Colonic mucosa (tissue), 4 donors: ENCODE measurements around the gene PNLDC1. TPM values are rescaled to one million over a fixed set of nuclear protein-coding genes. Genes with fewer than 3 reads are reported as not detected.

Experiments
- DNase-seq: peaks from one replicate; pipeline ENCODE4 v3.0.0-alpha.2; 2020
- H3K27ac ChIP-seq: fragments of 200-600 bp; one replicate; pipeline ENCODE4 v1.8.0; 2021
- H3K27me3 ChIP-seq: fragments of 200-600 bp; one replicate; pipeline ENCODE4 v1.8.0; 2021
- H3K36me3 ChIP-seq: fragments of 200-600 bp; one replicate; pipeline ENCODE4 v1.8.0; 2021
- H3K4me1 ChIP-seq: fragments of 200-600 bp; one replicate; pipeline ENCODE4 v1.8.0; 2021; ENCODE audit warnings: mild to moderate bottlenecking
- H3K4me3 ChIP-seq: fragments of 200-600 bp; one replicate; pipeline ENCODE4 v1.8.0; 2021
- H3K9ac ChIP-seq, 2 donors: one replicate each; pipeline ENCODE4 v1.7.0; 2013; ENCODE audit warnings: control low read depth in 2 of 2, low read depth in 2 of 2, low read length in 2 of 2
- H3K9me3 ChIP-seq: fragments of 200-600 bp; one replicate; pipeline ENCODE4 v1.8.0; 2021
- CTCF ChIP-seq: fragments of 200-600 bp; IDR thresholded peaks from one replicate; pipeline ENCODE4 v1.8.0; 2022; ENCODE audit warnings: antibody characterized with exemption, mild to moderate bottlenecking
- intact Hi-C: fragments of 100-400 bp; cut with DNase I; formaldehyde crosslinking; loops from one replicate; pipeline ENCODE4 v1.14.1; 2022
- total RNA-seq, 2 donors: library from RNA; stranded (reverse); fragmentation: NEBNext Ultra II Directional in 1 of 2; extraction: Animal tissue kit (Norgen Biotek cat#: 25700) in 1 of 2; gene quantifications; one replicate each; pipeline ENCODE4 v1.2.1, GENCODE V29; 2021
- donor health status: healthy.
- donor health status: DM: no; HTN: no; CAD: no.
- donor health status: DM: no; HTN: no; CAD: no.

PNLDC1 gene
- total RNA-seq, 2 donors from 2014 or later = 0.72 TPM; not detected in 1

- no peak for TF ChIP-seq CTCF
- Histone ChIP-seq H3K4me3 (no peak overlapping the region), H3K36me3 (no peaks in the 10 kb centered on the region), H3K9ac (no peak overlapping the region), H3K27ac (no peak overlapping the region), H3K9me3 (no peaks in the 10 kb centered on the region), H3K27me3 (no peaks in the 10 kb centered on the region), H3K4me1 (no peaks in the 10 kb centered on the region)
- DNase-seq = no peak
- intact Hi-C loops = no loop called here
These were observed 25.9 kb downstream of the PNLDC1 start for GRCh38 chr6:159826004-159826403.

GRCh38 chr6:159826968-159827647 is 27.0 kb downstream of the PNLDC1 start:
- H3K4me3 ChIP-seq = no peak overlapping the region
- no peak for TF ChIP-seq CTCF
- intact Hi-C loops = no loop called here
- H3K27me3 ChIP-seq = no peaks in the 10 kb centered on the region
- H3K27ac ChIP-seq = no peak overlapping the region
- no peak overlapping the region for H3K9ac ChIP-seq
- no peaks in the 10 kb centered on the region for H3K4me1 ChIP-seq
- no peaks in the 10 kb centered on the region for H3K9me3 ChIP-seq
- DNase-seq = no peak
- no peaks in the 10 kb centered on the region for H3K36me3 ChIP-seq

- intact Hi-C loops = no loop called here
- TF ChIP-seq CTCF = no peak
These were observed 28.0 kb downstream of the PNLDC1 start for GRCh38 chr6:159828074-159828473.

GRCh38 chr6:159829526-159829925 is 29.4 kb downstream of the PNLDC1 start:
- no peaks in the 10 kb centered on the region for H3K36me3 ChIP-seq
- TF ChIP-seq CTCF = no peak
- H3K4me3 ChIP-seq = no peak overlapping the region
- H3K9ac ChIP-seq = no peak overlapping the region
- DNase-seq = no peak
- H3K4me1 ChIP-seq = no peaks in the 10 kb centered on the region
- H3K9me3 ChIP-seq = no peaks in the 10 kb centered on the region
- H3K27ac ChIP-seq = no peak overlapping the region
- H3K27me3 ChIP-seq = no peaks in the 10 kb centered on the region
- intact Hi-C loops = no loop called here

More at GRCh38 chr6:159828074-159828473, 28.0 kb downstream of the PNLDC1 start:
- Histone ChIP-seq H3K9ac (no peak overlapping the region), H3K27me3 (no peaks in the 10 kb centered on the region), H3K4me3 (no peak overlapping the region), H3K36me3 (no peaks in the 10 kb centered on the region), H3K4me1 (no peaks in the 10 kb centered on the region), H3K9me3 (no peaks in the 10 kb centered on the region), H3K27ac (no peak overlapping the region)
- DNase-seq = no peak

- intact Hi-C loops = no loop called here
- Histone ChIP-seq H3K4me1 (no peaks in the 10 kb centered on the region), H3K9me3 (no peaks in the 10 kb centered on the region), H3K9ac (no peak overlapping the region), H3K27ac (no peak overlapping the region), H3K27me3 (no peaks in the 10 kb centered on the region), H3K4me3 (no peak overlapping the region), H3K36me3 (no peaks in the 10 kb centered on the region)
- no peak for TF ChIP-seq CTCF
- DNase-seq = no peak
These were observed 30.7 kb downstream of the PNLDC1 start for GRCh38 chr6:159830501-159831372.
